Hepatocyte (in vitro differentiated cells): ENCODE data around the gene THTPA. TPM values are rescaled to one million over a fixed set of nuclear protein-coding genes. Genes with fewer than 3 reads are reported as not detected.

Experiments
- DNase-seq: peaks from one replicate; pipeline ENCODE4 v3.0.0-alpha.2; 2016; ENCODE audit warnings: low spot score
- H2AFZ ChIP-seq: fragments of 200-600 bp; sonication (generic); 2 replicates; pipeline ENCODE4 v1.6.0; 2016; ENCODE audit warnings: antibody characterized with exemption, mild to moderate bottlenecking
- H3K27ac ChIP-seq: fragments of 200-600 bp; sonication (generic); 2 replicates; pipeline ENCODE4 v1.5.1; 2016; ENCODE audit warnings: mild to moderate bottlenecking
- H3K27me3 ChIP-seq: fragments of 200-600 bp; sonication (generic); 2 replicates; pipeline ENCODE4 v1.6.1; 2016
- H3K36me3 ChIP-seq: fragments of 200-600 bp; sonication (generic); replicated peaks from 2 replicates; pipeline ENCODE4 v1.5.1; 2016; ENCODE audit warnings: low read depth; ENCODE audit not compliant: insufficient read depth
- H3K4me1 ChIP-seq: fragments of 200-600 bp; sonication (generic); 2 replicates; pipeline ENCODE4 v1.5.1; 2016; ENCODE audit warnings: mild to moderate bottlenecking, moderate library complexity; ENCODE audit not compliant: insufficient read depth
- H3K4me2 ChIP-seq: fragments of 200-600 bp; sonication (generic); 2 replicates; pipeline ENCODE4 v1.6.0; 2016
- H3K4me3 ChIP-seq: fragments of 200-600 bp; sonication (generic); 2 replicates; pipeline ENCODE4 v1.5.1; 2016; ENCODE audit warnings: mild to moderate bottlenecking
- H3K79me2 ChIP-seq: fragments of 200-600 bp; sonication (generic); 2 replicates; pipeline ENCODE4 v1.6.0; 2017; ENCODE audit warnings: mild to moderate bottlenecking
- H3K9me2 ChIP-seq: fragments of 200-600 bp; sonication (generic); replicated peaks from 2 replicates; pipeline ENCODE4 v1.6.0; 2017; ENCODE audit warnings: mild to moderate bottlenecking; ENCODE audit not compliant: insufficient read depth
- H3K9me3 ChIP-seq: fragments of 200-600 bp; sonication (generic); 2 replicates; pipeline ENCODE4 v1.5.1; 2016; ENCODE audit warnings: low read depth, mild to moderate bottlenecking
- H4K20me1 ChIP-seq: fragments of 200-600 bp; sonication (generic); 2 replicates; pipeline ENCODE4 v1.6.0; 2016; ENCODE audit warnings: mild to moderate bottlenecking; ENCODE audit not compliant: insufficient read depth, poor library complexity, severe bottlenecking
- CTCF ChIP-seq: fragments of 200-600 bp; sonication (generic); IDR thresholded peaks from 2 replicates; pipeline ENCODE4 v1.5.1; 2016; ENCODE audit warnings: antibody characterized with exemption, mild to moderate bottlenecking; ENCODE audit not compliant: poor library complexity
- EZH2 ChIP-seq: fragments of 200-600 bp; sonication (generic); IDR thresholded peaks from 2 replicates; pipeline ENCODE4 v1.6.1; 2016; ENCODE audit warnings: antibody characterized with exemption, mild to moderate bottlenecking, borderline replicate concordance
- EZH2phosphoT487 ChIP-seq: fragments of 200-600 bp; sonication (generic); IDR thresholded peaks from one replicate; pipeline ENCODE4 v1.6.1; 2018; ENCODE audit warnings: antibody characterized with exemption, mild to moderate bottlenecking, low read depth, moderate library complexity; ENCODE audit not compliant: unreplicated experiment, severe bottlenecking
- WGBS: methylation state at CpG from one replicate; pipeline ENCODE4 v1.1.6; 2016; ENCODE audit warnings: low lambda C conversion rate; ENCODE audit errors: missing lambda C conversion rate; 5-methylcytosine and 5-hydroxymethylcytosine counted together
- polyA plus RNA-seq: library from polyadenylated mRNA; unstranded; fragments of >200 nt; fragmentation: Nextera tagmentation; extraction: Ambion mirVana; gene quantifications from 2 replicates; pipeline ENCODE4 v1.2.1, GENCODE V29; 2016
- total RNA-seq: library from RNA; depleted of rRNA; stranded (reverse); fragments of >200 nt; gene quantifications from 2 replicates; pipeline ENCODE4 v1.2.3, GENCODE V29; 2014

THTPA gene
- total and polyA plus RNA-seq, 2 experiments from 2014 or later, result 13.5 to 15.5 TPM

GRCh38 chr14:23547924-23548323, 8.1 kb upstream of the THTPA start:
- Histone ChIP-seq H3K4me2 (no peak overlapping the region), H3K4me1 (peaks cover 10% of the 10 kb centered on the region), H3K36me3 (no peaks in the 10 kb centered on the region), H3K9me2 (no peaks in the 10 kb centered on the region), H2AFZ (no peak overlapping the region), H3K27ac (no peak overlapping the region), H3K9me3 (no peaks in the 10 kb centered on the region), H3K4me3 (no peak overlapping the region), H4K20me1 (no peaks in the 10 kb centered on the region), H3K79me2 (peaks cover 3% of the 10 kb centered on the region), H3K27me3 (no peaks in the 10 kb centered on the region)
- WGBS, result 84% methylated on average over 2 of the region's 2 CpGs
- no peak for DNase-seq
- TF ChIP-seq EZH2phosphoT487 (no peak), EZH2 (no peak), CTCF (no peak)

- Histone ChIP-seq H3K4me1 (peaks cover 10% of the 10 kb centered on the region), H3K9me3 (no peaks in the 10 kb centered on the region), H3K27me3 (no peaks in the 10 kb centered on the region), H4K20me1 (no peaks in the 10 kb centered on the region), H3K4me3 (no peak overlapping the region), H3K9me2 (no peaks in the 10 kb centered on the region), H2AFZ (no peak overlapping the region), H3K27ac (no peak overlapping the region), H3K4me2 (no peak overlapping the region), H3K36me3 (no peaks in the 10 kb centered on the region), H3K79me2 (peaks cover 3% of the 10 kb centered on the region)
- TF ChIP-seq EZH2 (no peak), CTCF (no peak), EZH2phosphoT487 (no peak)
- DNase-seq, result no peak
- 60% methylated on average over 18 of the region's 18 CpGs for WGBS
Measured at GRCh38 chr14:23548351-23549318, 7.4 kb upstream of the THTPA start.

GRCh38 chr14:23550131-23550811, 5.8 kb upstream of the THTPA start:
- no peak overlapping the region for H3K27ac ChIP-seq
- H3K9me3 ChIP-seq, result no peaks in the 10 kb centered on the region
- no peak for DNase-seq
- TF ChIP-seq EZH2phosphoT487 (no peak), CTCF (no peak), EZH2 (no peak)
- H3K9me2 ChIP-seq, result no peaks in the 10 kb centered on the region
- WGBS, result 30% methylated on average over 10 of the region's 12 CpGs
- peak overlapping the region; percentile 99 for H2AFZ ChIP-seq
- H3K4me1 ChIP-seq, result peaks cover 11% of the 10 kb centered on the region
- H3K27me3 ChIP-seq, result no peaks in the 10 kb centered on the region
- peak overlapping the region; percentile 97 for H3K4me3 ChIP-seq
- peaks cover 3% of the 10 kb centered on the region for H3K79me2 ChIP-seq
- H3K36me3 ChIP-seq, result no peaks in the 10 kb centered on the region
- H3K4me2 ChIP-seq, result peak overlapping the region; percentile 98
- no peaks in the 10 kb centered on the region for H4K20me1 ChIP-seq
